Stomach smooth muscle (tissue), 2 donors: ENCODE results near the gene SHISA6.

ENCODE experiments used
- H3K27ac ChIP-seq: one replicate; pipeline ENCODE4 v1.7.0; 2013; ENCODE audit warnings: mild to moderate bottlenecking, low read length, inconsistent platforms
- H3K27me3 ChIP-seq, 2 donors: one replicate each; pipeline ENCODE4 v1.7.0; 2013; ENCODE audit warnings: low read length in 2 of 2; ENCODE audit not compliant: insufficient read depth in 2 of 2, control insufficient read depth in 1 of 2
- H3K36me3 ChIP-seq, 2 donors: one replicate each; pipeline ENCODE4 v1.7.0; 2013; ENCODE audit warnings: low read length in 2 of 2; ENCODE audit not compliant: control insufficient read depth in 2 of 2, insufficient read depth in 2 of 2
- H3K4me1 ChIP-seq: one replicate; pipeline ENCODE4 v1.7.0; 2013; ENCODE audit warnings: low read length; ENCODE audit not compliant: control insufficient read depth, insufficient read depth
- H3K4me3 ChIP-seq, 2 donors: one replicate each; pipeline ENCODE4 v1.7.0; 2013; ENCODE audit warnings: low read length in 2 of 2
- H3K9ac ChIP-seq, 2 donors: one replicate each; pipeline ENCODE4 v1.7.0; 2013; ENCODE audit warnings: low read length in 2 of 2, mild to moderate bottlenecking in 1 of 2
- H3K9me3 ChIP-seq, 2 donors: one replicate each; pipeline ENCODE4 v1.7.0; 2013; ENCODE audit warnings: low read length in 2 of 2; ENCODE audit not compliant: control insufficient read depth in 2 of 2
- donor health status: healthy.
- donor health status: Pancreatic carcinoma.

Gene SHISA6

DNA sequence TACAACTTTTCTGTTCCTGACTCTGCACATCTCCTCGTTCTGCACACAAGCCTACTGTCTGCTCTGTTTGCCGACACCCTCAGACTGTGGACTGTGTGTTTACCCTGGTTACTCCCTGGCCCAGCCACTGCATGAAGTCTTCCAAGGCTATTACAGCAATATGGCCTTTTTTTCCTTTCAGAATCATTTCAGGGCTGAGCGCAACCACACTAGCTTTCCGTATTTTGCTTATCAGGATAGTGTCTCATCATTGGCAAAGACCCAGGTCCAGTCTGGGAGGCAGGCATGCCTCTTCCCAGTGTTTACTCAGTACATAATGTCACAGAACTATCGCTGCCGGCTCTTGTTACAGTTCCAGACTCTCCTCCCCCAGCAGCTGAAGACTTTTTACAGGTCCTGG, 367.4 kb downstream of the SHISA6 start:
- Histone ChIP-seq H3K9ac (no peak overlapping the region), H3K36me3 (no peaks in the 10 kb centered on the region), H3K4me1 (peaks cover 5% of the 10 kb centered on the region), H3K27me3 (peaks cover 0 to 4% of the 10 kb centered on the region in 2 donors), H3K27ac (no peak overlapping the region), H3K9me3 (no peaks in the 10 kb centered on the region), H3K4me3 (peak overlapping the region in 1 of 2 donors; percentile 22)

GRCh38 chr17:11610999-11611566, 370.1 kb downstream of the SHISA6 start:
- Histone ChIP-seq H3K4me1 (peaks cover 5% of the 10 kb centered on the region), H3K36me3 (no peaks in the 10 kb centered on the region), H3K27ac (no peak overlapping the region), H3K27me3 (peaks cover 0 to 4% of the 10 kb centered on the region in 2 donors), H3K9me3 (no peaks in the 10 kb centered on the region), H3K9ac (no peak overlapping the region), H3K4me3 (no peak overlapping the region)

- H3K4me1 ChIP-seq, result peaks cover 5% of the 10 kb centered on the region
- H3K27ac ChIP-seq, result no peak overlapping the region
- H3K9me3 ChIP-seq, result no peaks in the 10 kb centered on the region
- no peak overlapping the region for H3K9ac ChIP-seq
- no peak overlapping the region for H3K4me3 ChIP-seq
- peaks cover 0 to 4% of the 10 kb centered on the region in 2 donors for H3K27me3 ChIP-seq
- H3K36me3 ChIP-seq, result no peaks in the 10 kb centered on the region
Measured at GRCh38 chr17:11612956-11613355, 371.9 kb downstream of the SHISA6 start.
